ENCODE measurements around the gene ACTG1. TPM values are rescaled to one million over a fixed set of nuclear protein-coding genes. Genes with fewer than 3 reads are reported as not detected.
A peak's percentile ranks its signal among the peaks of the same experiment; 100 is the strongest.

ACTG1 gene
- total RNA-seq, 1 experiment from 2014 or later = 2,327 TPM

DNA sequence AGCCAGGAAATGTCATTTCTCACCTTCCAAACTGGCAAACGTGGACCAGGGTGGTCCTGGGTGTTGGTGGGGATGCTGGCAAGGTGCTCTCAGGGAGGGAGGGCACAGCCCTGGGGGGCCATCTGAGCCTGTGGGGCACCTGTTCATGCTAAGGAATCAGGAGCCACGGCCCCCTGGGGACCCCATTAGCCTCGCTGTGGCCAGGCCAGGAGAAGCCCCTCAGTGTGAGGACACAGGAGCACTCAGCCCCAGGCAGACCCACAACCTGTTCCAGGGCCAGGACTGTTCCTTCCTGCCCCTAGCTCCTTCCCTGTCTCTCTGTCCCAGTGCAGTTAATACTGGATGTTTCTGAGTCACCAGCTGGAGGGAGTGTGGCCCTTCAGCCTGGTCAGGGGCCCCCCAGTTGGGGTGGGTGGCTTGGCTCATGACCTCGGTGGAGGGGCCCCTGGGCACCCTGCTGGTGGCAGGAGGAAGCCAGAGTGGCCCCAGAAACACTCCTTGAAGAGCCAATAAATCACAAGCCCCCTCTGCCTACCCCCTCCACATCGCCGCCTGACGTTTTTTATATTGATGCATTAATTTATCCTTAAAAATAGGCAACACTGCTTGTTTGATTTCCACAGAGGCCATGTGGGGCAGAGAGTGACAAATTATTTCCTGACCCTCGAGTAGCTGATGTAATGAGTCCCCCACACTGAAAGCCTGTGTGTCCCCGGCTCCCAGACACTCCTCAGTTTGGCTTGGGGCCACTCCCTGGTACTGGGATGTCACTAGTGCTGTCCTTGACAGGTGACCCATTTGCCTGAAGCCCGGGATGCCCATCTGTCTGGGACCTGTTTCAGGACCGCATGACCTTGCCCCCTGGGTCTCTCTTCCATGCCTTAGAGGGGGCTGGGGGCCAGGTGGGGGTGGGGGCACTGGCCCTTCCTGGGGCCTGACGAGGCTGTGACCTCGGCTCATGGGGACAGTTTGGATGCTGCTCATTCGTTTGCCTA lies 22.3 kb downstream of the ACTG1 start:
- H3K27me3 Mint-ChIP-seq (ENCODE audit: unreplicated experiment) = peaks cover 46% of the 10 kb centered on the region
- intact Hi-C loops (cut with micrococcal nuclease; ENCODE audit: unreplicated experiment) = loop anchor here (10.0 kb wide), 1 partner anchor 195 kb away; the partner anchor contains the start of gene SLC38A10
- H3K27ac Mint-ChIP-seq (ENCODE audit: unreplicated experiment) = no peak overlapping the region
- CTCF ChIA-PET = interaction anchor here (0.7 to 0.9 kb wide), 2 partner anchors 130 to 341 kb away, joined by 4 to 9 read pairs; no protein-coding TSS in a partner anchor
- DNase-seq = no peak
- H3K9me3 Mint-ChIP-seq (ENCODE audit: low read depth, unreplicated experiment) = no peaks in the 10 kb centered on the region
- peaks cover 12% of the 10 kb centered on the region for H3K36me3 Mint-ChIP-seq (ENCODE audit: insufficient read depth, unreplicated experiment)
- H3K4me3 Mint-ChIP-seq (ENCODE audit: low read depth, unreplicated experiment) = no peak overlapping the region
- TF ChIP-seq, protein P1, sequence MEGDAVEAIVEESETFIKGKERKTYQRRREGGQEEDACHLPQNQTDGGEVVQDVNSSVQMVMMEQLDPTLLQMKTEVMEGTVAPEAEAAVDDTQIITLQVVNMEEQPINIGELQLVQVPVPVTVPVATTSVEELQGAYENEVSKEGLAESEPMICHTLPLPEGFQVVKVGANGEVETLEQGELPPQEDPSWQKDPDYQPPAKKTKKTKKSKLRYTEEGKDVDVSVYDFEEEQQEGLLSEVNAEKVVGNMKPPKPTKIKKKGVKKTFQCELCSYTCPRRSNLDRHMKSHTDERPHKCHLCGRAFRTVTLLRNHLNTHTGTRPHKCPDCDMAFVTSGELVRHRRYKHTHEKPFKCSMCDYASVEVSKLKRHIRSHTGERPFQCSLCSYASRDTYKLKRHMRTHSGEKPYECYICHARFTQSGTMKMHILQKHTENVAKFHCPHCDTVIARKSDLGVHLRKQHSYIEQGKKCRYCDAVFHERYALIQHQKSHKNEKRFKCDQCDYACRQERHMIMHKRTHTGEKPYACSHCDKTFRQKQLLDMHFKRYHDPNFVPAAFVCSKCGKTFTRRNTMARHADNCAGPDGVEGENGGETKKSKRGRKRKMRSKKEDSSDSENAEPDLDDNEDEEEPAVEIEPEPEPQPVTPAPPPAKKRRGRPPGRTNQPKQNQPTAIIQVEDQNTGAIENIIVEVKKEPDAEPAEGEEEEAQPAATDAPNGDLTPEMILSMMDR (IDR thresholded peaks at IDR 0.05; ENCODE audit: unreplicated experiment) = no peak
- BruUV-seq (replicated peaks) = no TSS peak
- peaks cover 9% of the 10 kb centered on the region for H3K4me1 Mint-ChIP-seq (ENCODE audit: low read depth, unreplicated experiment)

- Mint-ChIP-seq H3K9me3 (ENCODE audit: low read depth, unreplicated experiment) (no peaks in the 10 kb centered on the region), H3K27me3 (ENCODE audit: unreplicated experiment) (peaks cover 36% of the 10 kb centered on the region), H3K27ac (ENCODE audit: unreplicated experiment) (no peak overlapping the region), H3K4me1 (ENCODE audit: low read depth, unreplicated experiment) (peaks cover under 1% of the 10 kb centered on the region), H3K4me3 (ENCODE audit: low read depth, unreplicated experiment) (no peak overlapping the region), H3K36me3 (ENCODE audit: insufficient read depth, unreplicated experiment) (peaks cover 4% of the 10 kb centered on the region)
- CTCF ChIA-PET = interaction anchor here (0.7 to 0.9 kb wide), 3 partner anchors 129 to 350 kb away, joined by 4 to 9 read pairs (median 6); no protein-coding TSS in a partner anchor
- TF ChIP-seq, protein P1 (IDR thresholded peaks at IDR 0.05; ENCODE audit: unreplicated experiment) = no peak
- DNase-seq = no peak
- BruUV-seq (replicated peaks) = no TSS peak
- intact Hi-C loops (cut with micrococcal nuclease; ENCODE audit: unreplicated experiment) = loop anchor here (10.0 kb wide), 1 partner anchor 195 kb away; the partner anchor contains the start of gene SLC38A10
Observed at GRCh38 chr17:81489012-81489997, 23.3 kb downstream of the ACTG1 start.

DNA sequence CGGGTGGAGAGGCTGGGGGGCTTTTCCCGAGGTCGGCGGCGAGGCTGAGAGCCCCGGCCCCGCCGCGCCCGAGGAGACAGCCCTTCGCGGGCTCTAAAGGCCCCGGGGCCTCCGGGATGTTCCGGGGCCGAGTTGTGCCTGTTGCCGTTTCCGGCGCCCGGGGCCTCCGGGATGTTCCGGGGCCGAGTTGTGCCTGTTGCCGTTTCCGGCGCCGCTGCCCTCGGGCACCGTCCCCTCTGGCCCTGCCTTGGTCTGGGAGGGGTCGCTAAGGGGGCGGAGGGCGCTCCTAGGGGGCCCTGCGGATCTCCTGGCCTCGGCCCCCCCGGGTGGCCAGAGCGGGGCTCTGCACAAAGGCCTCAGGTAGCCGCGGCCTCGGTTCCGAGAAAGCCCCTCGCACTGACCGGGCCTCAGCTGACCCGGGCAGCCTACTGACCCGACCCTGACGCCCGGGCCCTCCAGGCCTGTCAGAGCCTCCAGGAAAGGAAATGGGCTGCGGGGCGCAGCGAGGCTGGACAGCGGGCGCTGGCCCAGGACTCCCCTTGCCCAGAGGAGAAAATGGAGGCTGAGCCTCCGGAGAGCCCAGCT lies 24.2 kb downstream of the ACTG1 start:
- TF ChIP-seq, protein P1 (IDR thresholded peaks at IDR 0.05; ENCODE audit: unreplicated experiment) = no peak
- Mint-ChIP-seq H3K36me3 (ENCODE audit: insufficient read depth, unreplicated experiment) (peaks cover 4% of the 10 kb centered on the region), H3K9me3 (ENCODE audit: low read depth, unreplicated experiment) (no peaks in the 10 kb centered on the region), H3K4me1 (ENCODE audit: low read depth, unreplicated experiment) (no peaks in the 10 kb centered on the region), H3K4me3 (ENCODE audit: low read depth, unreplicated experiment) (peak overlapping the region; percentile 36), H3K27ac (ENCODE audit: unreplicated experiment) (no peak overlapping the region), H3K27me3 (ENCODE audit: unreplicated experiment) (peaks cover 35% of the 10 kb centered on the region)
- intact Hi-C loops (cut with micrococcal nuclease; ENCODE audit: unreplicated experiment) = loop anchor here (10.0 kb wide), 1 partner anchor 194 kb away; the partner anchor contains the start of gene SLC38A10
- CTCF ChIA-PET = interaction anchor here (0.7 kb wide), 1 partner anchor 349 kb away, joined by 6 read pairs; no protein-coding TSS in a partner anchor
- BruUV-seq (replicated peaks) = TSS peak; percentile 61
- DNase-seq = no peak

All from Calu3 (cell line).